GM19455 (cell line): ENCODE measurements around the gene RPS6KA6.
"Not testable (repeated sequence)": the region's sequence is repeated elsewhere in the genome, so short reads cannot be mapped to it uniquely, and the experiment has no call there.

Experiments used
- ATAC-seq: cut with Tn5 transposase; IDR thresholded peaks from one replicate; pipeline ENCODE4 v1.9.1; 2021; ENCODE audit not compliant: unreplicated experiment

RPS6KA6 gene

GRCh38 chrX:84165711-84166110 is 22.3 kb downstream of the RPS6KA6 start:
- ATAC-seq: no peak

DNA sequence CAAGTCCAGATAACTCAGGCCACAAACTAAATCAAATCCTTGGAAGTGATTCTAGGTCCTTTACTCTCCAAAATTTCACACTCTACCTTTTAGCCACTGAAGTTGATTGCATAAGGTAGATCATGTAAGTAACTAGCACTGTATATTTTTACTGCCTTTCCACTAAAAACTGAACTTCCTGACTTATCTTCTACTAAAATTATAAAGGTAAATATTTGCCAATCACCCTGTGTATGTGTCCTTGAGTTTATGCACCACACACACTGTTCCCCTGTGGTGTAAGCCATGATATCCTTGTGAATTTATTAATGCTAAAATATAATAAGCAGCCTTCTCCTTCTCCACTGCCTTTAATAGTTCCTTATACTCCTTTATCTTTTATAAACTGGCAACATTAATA is 25.6 kb downstream of the RPS6KA6 start:
- no peak for ATAC-seq

- no peak for ATAC-seq
Observed at GRCh38 chrX:84161641-84162040, 26.4 kb downstream of the RPS6KA6 start.

DNA sequence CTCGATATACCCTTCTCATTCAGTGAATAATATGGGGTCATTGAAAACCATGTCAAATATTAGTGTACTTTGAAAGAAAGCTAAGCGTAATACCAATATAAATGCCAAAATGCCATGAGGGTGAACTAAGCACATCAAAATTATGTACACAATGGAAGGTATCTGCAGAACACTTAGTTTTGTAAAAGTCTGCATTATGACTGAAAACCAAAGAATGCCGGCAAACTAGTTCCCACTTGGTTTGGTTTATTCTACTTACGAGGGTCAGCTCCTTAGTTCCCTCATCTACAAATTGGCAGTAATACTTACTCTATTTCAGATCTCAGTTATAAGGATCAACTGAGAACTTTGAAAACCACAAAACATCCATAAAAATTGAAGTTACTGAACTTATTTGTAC is 27.3 kb downstream of the RPS6KA6 start:
- ATAC-seq: no peak

DNA sequence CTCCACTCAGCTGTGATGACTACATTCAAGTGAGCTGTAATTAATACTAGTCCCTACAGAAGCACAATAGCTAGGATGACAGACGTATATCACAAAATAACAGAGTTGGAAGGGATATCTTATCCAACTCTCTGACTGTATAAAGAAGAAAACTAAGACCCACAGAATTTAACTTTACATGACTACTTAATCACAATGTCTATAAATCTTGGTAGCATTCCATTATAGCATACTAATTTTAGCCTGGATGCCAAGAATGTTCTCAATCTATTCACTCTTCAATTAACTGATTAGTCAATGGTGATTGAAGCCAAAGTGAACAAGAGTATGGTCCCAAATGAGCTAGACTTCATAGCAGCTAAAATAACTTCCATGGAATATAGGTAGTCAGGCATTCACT is 31.2 kb downstream of the RPS6KA6 start:
- ATAC-seq: no peak

DNA sequence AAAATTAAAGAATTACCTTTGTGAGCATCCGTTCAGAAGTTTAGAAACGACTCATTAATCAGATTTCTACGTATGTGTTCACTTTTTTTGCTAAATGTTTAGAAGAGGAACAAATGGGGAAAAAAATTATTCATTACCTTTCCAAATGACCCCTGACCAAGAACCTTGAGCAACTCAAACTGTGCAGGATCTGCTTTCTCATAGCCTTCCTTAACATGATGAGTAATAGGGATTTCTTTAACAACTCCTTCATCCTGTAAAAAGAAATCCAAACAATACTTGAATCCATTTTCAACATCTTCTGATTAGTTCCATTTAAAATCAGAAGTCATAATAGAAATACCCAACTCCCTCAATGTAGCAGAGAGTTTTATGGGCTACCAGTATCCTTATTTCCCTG is 32.1 kb downstream of the RPS6KA6 start:
- no peak for ATAC-seq

DNA sequence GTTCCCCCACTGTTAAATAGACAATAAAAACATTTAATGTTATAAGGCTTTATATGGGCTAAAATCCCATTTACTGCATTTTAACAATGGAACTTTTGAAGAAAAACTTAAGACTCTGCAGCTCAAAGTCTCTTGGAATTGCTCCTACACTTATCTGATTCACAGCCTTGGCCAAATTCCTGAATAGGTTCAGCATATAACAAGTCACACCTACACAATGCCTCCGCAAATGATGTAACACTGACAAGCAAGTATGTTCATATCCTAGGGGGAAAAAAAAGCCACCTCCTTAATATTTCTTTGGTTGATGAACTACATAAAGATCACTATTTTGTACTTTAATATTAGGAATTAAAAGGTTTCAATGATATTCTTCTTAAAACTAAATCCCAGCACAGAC is 34.5 kb downstream of the RPS6KA6 start:
- ATAC-seq: no peak

- no peak for ATAC-seq
Observed at GRCh38 chrX:84144991-84145390, 43.0 kb downstream of the RPS6KA6 start.

- ATAC-seq: no peak
Observed at GRCh38 chrX:84144281-84144680, 43.7 kb downstream of the RPS6KA6 start.

DNA sequence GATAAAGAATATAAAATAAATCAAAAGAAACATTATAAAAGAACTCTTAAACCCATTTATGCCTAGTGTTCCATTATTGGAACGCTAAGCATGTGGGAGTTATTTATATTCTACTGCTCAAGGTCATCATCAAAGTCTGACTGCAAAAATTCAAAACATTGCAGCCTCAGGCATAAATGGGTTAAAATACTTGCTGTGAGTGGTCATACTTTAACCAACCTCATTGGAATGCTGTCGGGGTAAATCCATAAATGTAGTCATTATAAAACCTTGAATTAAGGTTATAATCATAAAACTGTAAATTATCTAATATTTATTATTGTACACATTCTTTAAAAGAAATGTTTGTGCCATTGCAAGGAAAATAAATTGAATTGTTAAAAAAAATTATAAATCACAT is 55.0 kb downstream of the RPS6KA6 start:
- no peak for ATAC-seq

DNA sequence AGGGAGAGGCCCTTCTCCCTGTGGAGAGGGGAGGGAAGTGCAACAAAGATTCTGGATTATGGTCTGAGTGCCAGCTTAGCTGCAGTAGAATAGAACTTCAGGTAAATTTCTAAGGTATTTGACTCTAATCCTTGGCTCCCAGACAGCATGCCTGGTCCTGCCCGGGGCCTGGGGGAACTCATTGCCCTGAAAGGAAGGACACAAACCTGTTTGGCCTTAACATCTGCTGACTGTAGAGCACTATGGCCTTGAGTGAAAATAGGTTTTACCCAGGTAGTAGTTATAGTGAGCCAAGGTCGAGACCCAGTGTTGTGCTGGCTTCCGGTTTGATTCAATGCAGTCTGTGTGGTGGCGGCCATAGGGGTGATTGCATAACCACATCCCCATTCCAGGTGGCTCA is 64.4 kb downstream of the RPS6KA6 start:
- no peak for ATAC-seq

DNA sequence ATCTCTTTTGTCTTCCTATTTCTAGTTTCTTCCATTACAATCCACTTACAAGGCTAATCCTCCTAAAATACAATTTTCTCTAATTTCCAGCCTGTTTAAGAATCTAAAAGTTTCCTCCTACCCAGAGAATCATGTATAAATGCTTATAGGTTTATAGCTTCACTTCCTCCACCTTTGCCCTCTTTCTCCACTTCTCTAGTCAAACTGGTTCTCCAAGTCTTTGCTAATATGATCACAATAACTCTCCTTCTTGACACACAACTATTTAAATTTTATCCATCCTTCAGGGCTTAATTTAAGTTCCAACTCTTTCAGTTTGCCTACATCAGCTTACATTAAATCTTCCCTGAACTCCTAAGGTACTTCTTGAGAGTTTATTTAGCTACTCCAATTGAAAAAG is 69.2 kb downstream of the RPS6KA6 start:
- no peak for ATAC-seq

DNA sequence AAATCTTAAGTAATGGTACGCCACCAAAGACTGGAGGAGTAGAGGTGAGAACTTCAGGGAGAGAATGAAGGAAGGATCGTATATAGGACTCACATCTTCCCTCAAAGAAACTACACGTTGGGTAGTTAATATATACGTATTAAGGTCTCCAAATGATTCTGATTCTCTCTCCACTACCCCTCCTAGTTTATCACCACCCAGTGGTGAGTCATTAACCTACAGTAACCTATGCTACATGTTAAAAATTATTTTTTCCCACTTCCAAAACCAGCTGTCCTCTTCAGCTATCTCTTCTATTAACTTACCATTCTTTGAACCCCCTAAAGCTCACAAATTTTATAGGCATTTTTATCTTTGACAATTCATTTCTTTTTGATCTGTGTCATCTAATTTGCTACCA is 69.7 kb downstream of the RPS6KA6 start:
- no peak for ATAC-seq

DNA sequence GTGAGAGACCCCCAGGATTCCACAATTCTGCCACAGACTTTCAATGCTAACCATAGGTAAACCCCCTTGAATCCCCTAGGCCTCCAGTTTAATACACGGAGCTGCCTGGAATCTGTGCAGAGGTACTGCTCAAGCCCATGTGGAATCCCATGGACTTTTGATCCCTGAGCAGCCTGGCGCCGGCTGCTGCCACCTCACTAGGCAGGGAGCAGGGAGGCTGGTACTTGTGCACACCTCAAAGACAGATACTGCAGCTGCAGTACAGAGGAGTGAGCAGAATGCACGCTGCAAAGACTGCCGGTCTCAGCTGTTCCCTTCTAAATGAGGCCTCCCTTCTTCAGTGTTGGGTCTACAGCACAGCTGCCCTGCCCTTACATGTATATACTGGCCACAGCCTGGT is 79.4 kb downstream of the RPS6KA6 start:
- ATAC-seq: no peak

DNA sequence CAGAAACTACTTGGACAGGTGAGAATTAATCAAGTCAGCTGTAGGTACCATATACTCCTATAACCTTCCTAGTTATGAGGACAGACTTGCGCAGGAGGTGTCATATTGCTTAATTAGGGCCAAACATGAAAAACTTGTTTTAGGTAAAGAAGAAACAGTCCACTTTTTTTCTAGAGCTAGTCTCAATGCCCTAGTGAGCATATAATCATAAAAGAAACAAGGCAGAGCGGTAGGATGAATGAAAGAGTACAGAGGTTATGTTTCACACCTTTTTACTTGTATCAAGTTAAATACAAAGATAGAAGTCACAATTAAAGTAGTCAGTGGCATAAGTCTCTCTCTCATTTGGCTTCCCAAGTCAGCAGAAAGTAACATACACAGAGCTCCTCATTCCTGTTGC is 88.9 kb downstream of the RPS6KA6 start:
- ATAC-seq: no peak

DNA sequence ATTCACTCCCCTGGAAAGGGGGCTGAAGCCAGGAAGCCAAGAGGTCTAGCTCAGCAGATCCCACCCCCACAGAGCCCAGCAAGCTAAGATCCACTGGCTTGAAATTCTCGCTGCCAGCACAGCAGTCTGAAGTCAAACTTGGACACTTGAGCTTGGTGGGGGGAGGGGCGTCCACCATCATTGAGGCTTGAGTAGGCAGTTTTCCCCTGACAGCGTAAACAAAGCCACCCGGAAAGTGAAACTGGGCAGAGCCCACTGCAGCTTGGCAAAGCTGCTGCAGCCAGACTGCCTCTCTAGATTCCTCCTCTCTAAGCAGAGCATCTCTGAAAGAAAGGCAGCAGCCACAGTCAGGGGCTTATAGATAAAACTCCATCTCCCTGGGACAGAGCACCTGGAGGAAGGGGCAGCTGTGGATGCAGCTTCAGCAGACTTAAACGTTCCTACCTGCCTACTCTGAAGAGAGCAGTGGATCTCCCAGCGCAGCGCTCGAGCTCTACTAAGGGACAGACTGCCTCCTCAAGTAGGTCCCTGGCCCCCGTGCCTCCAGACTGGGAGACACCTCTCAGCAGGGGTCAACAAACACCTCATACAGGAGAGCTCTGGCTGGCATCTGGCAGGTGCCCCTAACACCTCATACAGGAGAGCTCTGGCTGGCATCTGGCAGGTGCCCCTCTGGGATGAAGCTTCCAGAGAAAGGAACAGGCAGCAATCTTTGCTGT is 108.4 kb downstream of the RPS6KA6 start:
- ATAC-seq: not testable (repeated sequence)

DNA sequence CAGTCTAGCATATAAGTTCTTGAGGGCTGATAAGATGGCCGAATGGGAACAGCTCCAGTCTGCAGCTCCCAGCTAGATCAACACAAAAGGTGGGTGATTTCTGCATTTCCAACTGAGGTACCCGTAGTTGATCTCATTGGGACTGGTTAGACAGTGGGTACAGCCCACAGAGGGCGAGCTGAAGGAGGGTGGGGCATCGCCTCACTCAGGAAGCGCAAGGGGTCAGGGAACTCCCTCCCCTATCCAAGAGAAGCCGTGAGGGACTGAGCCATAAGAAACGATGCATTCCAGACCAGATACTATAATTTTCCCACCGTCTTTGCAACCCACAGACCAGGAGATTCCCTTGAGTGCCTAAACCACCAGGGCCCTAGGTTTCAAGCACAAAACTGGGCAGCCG is 109.0 kb downstream of the RPS6KA6 start:
- no peak for ATAC-seq

- no peak for ATAC-seq
Observed at GRCh38 chrX:84064814-84065213, 123.2 kb downstream of the RPS6KA6 start.

- no peak for ATAC-seq
Observed at GRCh38 chrX:84064164-84064563, 123.8 kb downstream of the RPS6KA6 start.

DNA sequence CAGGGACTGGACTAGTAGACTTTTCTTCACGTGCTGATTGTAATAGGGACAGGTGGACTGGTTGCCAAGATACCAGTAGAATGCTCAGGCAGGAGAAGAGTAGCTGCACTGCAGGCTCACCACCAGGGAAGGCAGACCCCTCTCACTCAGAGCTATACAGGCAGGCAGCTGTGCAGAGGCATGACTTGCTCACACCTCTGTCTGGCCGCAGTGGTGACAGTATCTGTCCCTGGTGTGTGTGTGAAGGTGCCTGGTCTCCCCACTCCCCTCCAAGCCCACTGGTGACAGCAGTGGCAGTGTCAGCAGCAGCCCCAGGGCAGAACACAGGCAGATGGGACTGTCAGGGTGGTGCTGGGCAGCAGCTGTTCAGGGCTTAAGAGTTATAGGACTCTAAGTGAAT is 140.7 kb downstream of the RPS6KA6 start:
- ATAC-seq: no peak

GRCh38 chrX:84046403-84046984 is 141.5 kb downstream of the RPS6KA6 start:
- ATAC-seq: peak; percentile 95

DNA sequence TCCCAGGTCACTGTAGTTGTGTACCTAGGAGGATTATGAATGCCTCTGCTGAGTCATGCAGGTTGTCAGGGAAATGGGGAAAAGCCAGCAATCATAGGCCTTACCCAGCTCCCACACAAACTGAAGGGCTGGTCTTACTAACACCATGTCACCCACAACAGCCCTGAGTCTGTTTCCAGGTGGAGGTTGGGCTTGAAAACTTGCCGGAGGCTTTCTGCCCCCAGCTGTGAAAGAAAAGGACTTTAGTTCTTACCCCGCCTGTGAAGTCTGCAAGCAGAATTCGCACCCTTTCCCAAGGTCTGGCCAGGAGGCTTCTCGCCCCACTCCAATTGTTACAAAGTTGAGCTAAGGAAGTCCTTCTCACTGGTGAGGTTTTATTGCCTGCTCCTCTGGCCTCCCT is 143.9 kb downstream of the RPS6KA6 start:
- no peak for ATAC-seq
